ENCODE results near the gene SLC1A1.
"Not testable (repeated sequence)": the region's sequence is repeated elsewhere in the genome, so short reads cannot be mapped to it uniquely, and the experiment has no call there.

The SLC1A1 gene

DNA sequence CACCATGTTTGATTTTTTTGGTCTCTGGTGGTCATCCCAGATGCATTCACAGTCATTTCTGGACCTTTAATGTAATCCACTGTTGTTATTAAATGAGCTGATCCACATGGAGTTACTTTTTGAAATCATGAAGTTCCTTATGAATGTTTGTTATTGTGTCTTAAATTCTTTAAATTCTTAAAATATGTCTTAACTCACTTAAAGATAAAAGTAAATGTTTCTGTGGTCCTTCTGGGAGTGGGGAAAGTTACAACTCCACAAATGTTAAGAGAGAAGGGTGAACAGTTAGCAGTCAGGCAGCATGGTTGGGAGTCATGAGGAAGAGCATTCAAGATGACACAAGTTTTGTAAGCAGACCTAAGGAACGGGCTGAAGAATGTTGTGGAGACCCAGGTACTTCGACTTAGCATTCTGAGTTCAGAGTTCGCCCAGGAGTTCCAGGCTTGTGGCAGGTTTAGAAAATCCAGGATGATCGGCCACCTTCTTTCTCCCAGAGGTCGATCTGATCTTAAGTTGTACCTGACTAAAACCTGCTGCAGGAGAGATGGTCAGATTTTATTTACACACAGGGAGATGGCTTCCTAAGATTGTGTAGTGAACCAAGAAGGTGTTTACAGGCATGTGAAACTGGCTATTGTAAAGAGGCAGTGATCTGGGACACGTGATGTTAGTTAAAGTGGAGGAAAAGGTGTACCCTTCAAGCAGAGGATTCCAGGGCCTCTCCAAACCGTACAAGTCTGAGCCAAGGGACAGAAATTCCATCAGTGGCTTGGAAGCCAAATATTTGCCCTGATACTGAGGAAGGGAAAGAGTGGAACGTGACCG is 17.2 kb downstream of the SLC1A1 start:
- DNase-seq = no peak

DNA sequence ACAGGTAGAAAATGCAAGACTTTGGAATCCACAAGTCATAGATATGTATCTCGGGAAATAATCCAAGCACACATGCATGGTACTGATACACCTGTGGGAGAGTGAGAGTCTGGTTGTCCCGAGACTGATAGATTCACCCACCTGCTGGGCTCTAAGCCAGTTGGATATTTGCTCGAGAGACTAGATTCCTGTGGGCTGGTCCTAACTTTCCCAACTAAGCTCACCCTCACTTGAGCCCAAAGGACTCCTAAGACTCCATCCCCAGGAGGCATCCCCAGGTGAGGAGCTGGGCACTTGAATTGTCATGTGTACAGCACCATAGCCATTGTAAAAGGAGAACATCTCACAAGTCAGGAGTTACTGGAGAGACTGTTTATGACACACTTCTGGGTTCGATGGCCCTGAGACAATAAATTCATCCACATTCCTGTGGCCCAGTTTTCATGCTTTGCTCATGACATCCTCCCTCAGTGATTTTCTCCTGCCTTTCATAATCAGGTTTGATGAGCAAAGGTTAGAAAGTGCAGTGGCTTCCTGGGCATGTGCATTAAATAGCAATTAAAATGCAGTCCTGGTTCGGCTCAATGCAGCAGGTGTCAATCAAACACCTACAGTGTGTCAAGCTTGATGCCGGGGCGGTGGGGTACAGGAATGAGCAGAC is 18.1 kb downstream of the SLC1A1 start:
- DNase-seq = no peak

DNA sequence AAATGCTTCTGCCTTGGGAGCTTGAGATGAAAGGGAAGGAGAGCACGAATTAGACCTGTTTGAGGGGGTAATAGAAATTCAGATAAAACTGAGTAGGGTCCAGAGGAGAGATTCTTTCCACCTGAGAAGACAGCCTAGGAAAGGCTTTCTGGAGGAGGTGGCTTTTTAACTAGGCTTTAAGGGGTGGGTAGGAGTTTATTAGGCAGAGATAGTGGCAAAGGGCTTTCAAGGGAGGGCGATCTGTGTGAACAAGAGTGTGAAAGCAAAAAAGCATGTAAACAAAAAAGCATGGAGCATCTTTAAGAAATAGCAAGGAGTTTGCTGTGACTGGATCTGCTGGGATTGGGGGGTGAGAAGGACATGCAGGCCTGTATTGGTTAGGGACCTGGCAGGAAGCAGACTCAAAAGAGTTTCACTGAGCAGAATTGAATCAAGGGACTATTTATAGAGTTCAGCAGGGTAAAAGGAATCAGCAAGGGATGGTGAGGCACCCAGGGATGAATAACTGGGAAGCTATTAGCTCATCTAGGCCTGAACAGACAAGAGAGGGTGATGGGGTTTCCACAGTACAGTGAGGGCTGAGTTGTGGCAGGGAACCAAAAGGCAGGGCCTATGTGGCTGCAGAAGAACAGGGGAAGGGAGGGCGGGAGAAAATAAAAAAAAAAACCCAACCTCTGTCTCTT is 18.8 kb downstream of the SLC1A1 start:
- DNase-seq = no peak

DNA sequence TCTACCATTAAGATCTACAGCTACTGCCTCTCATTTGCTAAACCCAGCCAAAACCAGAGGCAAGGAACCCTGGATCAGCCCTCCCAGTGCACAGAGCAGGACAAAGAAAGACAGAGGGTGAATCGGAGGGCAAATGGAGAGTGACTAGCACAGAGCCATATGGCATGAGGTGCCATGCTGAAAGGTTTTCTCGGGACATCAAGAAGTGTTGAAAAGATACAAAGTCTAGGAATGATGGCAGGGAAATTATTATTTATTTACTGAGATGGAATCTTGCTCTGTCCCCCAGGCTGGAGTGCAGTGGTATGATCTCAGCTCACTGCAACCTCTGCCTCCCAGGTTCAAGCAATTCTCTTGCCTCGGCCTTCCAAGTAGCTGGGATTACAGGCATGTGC is 19.3 kb downstream of the SLC1A1 start:
- DNase-seq = no peak

DNA sequence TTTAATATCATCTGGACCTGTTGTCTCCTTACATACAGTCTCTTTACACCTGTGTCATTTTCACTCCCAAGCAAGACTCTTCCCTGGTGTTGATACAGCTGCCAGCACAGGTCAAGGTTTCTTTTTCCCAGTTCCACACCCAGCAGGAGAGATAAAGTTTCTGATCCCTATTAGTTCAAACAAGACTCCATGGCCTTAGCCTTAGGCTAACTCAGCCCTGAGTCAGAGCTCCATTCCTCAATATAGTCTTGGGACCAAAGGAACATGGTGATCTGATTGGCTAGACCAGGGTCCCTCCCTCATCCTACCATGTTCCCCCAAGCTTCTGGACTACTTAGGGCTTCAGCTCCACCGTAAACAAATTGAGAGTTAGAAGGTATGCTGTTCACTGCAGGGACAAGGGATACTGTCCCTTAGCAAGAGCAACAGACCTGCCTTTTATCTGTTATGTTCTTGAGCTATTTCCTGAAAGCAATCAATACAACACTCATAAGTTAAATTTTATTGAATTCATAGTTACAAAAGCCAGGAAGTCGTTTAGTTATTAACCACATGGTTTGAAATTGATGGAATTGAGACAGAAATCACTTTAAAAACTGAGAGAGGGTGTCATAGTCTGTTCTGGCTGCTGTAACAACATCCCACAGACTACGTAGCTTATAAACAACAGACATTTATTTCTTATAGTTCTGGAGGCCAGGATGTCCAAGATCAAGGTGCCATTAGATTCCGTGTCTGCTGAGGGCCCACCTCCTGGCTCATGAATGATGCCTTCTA is 20.5 kb downstream of the SLC1A1 start:
- no peak for DNase-seq

DNA sequence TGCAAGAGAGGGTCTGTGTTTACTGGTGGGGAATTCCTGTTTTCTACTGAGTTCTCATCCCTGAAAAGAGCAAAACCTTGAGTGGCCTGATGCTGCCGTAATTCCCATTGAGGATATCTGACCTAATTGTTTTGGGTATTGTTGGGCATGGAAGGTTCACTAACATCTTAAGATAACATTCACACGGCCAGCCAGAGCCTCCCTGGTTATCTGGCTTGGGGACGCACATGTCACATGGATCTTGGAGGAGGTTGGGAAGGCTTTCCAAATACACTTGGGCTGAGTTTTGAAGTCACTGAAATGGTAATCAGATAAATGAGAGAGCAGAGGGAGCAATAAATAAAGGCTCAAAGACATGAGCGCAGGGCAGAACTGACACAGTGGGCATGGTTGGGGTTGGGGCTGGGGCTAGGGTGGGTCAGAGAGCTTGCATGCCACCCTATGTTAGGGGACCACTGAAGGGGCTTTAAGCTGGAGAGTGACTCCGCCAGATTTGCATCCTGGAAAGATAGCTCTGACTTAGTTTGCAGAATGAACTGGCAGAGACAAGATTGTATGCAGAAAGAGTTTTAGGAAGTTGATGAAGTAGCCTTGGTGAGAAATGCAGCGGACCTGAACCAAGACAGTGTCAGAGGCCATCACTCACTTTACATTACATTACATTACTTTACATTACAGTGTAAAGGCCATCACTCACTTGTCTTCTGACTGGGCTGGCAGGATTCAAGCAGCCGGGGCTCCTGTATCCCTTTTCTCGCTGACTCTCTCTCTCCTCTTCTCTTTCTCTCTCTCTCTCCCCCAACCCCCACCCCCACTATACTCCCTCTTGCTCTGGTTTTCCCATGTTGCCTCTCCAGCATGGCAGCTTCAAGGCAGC is 24.2 kb downstream of the SLC1A1 start:
- no peak for DNase-seq

DNA sequence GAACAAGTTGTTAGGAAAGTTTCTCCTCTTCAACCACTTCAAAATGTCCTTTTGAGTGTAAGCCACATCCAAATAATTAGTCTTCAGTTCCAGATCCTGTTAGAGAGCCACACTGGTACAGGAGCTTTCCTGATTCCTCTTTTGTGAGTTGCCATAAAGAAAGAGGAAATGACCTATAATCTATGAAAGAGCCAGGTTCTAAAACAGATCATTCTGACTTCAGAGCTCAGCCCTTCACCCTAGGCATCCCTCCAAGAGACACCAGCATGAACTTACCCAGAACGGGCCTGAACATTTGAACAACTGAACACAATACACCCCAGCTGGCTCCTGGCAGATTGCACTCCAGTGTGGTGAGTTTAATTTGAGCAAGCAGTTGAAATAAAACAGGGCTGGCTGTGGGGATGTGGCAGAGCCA is 25.7 kb downstream of the SLC1A1 start:
- no peak for DNase-seq

DNA sequence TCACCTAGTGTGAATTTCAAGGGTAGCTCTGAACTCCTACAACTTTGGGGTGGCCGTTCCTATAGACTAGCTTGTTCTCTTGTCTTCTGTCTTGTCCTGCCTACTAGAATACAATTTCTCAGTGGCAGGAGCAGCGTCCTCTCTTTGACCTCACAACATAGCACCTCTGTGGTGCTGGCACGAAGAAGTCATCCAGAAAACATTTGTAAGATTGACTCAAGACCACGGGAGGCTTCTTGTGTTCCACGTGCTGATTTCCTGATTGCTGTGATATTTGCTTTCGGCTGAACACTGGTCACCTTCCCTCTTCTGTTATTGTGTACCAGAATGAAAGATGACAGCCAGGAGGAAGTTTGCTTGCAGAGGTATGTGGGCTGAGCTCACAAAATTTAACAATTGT is 27.0 kb downstream of the SLC1A1 start:
- no peak for DNase-seq

- no peak for DNase-seq
These were observed 29.3 kb downstream of the SLC1A1 start for GRCh38 chr9:4519604-4520003.

GRCh38 chr9:4520055-4520454 is 29.8 kb downstream of the SLC1A1 start:
- DNase-seq = no peak

DNA sequence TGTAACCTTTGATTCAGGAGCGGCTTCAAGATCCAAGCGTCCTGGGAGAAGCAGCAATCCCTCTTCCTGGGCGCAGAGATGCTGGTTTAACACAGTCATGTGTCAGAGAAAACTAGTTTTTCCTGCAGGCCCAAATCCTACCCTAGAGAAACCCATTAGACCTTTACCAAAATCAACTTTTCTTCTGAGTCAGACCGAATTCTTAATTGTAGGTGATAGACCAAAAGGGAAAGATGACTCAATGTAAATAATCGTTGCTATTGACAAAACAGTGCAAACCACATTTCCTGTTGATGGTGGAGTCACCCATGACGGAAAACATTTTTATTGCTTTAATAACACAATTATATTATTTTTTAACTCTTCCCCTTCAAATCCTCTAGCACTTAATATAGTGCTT is 40.1 kb downstream of the SLC1A1 start:
- no peak for DNase-seq

DNA sequence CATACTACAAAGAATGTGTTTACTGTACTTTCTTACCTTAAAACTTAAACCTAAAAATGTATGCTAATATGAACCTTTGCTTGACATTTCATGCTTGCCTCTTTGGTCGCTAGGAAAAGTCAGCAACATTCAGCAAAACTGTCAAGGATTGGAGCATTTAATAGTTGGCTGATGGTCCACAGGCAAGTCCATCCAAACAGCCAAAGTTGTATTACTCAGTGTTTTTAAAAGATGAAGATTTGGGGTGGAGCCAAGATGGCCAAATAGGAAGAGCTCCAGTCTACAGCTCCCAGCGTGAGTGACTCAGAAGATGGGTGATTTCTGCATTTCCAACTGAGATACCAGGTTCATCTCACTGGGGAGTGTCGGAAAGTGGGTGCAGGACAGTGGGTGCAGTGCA is 40.6 kb downstream of the SLC1A1 start:
- DNase-seq = not testable (repeated sequence)

DNA sequence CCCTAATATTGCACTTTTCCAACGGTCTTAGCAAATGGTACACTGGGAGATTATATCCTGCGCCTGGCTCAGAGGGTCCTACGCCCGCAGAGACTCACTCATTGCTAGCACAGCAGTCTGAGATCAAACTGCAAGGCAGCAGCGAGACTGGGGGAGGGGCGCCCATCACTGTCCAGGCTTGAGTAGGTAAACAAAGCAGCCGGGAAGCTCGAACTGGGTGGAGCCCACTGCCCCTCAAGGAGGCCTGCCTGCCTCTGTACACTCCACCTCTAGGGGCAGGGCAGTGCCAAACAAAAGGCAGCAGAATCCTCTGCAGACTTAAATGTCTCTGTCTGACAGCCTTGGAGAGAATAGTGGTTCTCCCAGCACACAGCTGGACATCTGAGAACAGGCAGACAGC is 41.1 kb downstream of the SLC1A1 start:
- not testable (repeated sequence) for DNase-seq

DNA sequence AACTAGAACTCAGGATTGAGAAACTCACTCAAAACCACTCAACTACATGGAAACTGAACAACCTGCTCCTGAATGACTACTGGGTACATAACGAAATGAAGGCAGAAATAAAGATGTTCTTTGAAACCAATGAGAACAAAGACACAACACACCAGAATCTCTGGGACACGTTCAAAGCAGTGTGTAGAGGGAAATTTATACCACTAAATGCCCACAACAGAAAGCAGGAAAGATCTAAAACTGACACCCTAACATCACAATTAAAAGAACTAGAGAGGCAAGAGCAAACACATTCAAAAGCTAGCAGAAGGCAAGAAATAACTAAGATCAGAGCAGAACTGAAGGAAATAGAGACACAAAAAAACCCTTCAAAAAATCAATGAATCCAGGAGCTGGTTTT is 43.6 kb downstream of the SLC1A1 start:
- not testable (repeated sequence) for DNase-seq

DNA sequence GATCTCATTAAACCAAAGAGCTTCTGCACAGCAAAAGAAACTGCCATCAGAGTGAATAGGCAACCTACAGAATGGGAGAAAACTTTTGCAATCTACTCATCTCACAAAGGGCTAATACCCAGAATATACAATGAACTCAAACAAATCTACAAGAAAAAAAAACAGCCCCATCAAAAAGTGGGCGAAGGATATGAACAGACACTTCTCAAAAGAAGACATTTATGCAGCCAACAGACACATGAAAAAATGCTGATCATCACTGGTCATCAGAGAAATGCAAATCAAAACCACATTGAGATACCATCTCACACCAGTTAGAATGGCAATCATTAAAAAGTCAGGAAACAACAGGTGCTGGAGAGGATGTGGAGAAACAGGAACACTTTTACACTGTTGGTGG is 45.9 kb downstream of the SLC1A1 start:
- DNase-seq = not testable (repeated sequence)

DNA sequence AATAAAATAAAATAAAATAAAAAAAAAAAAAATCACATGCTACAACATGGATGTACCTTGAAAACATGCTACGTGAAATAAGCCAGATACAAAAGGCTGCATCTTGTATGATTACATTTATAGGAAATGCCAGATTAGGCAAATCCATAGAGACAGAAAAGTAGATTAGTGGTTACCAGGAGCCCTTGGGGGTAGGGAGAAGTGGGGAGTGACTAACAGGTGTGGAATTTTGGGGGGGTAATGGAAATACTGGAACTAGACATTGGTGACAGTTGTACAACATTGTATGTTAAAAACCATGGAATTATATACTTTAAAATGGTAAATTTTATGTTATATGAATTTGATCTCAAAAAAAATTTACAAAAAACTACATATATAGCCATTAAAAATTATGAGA is 47.3 kb downstream of the SLC1A1 start:
- no peak for DNase-seq

DNA sequence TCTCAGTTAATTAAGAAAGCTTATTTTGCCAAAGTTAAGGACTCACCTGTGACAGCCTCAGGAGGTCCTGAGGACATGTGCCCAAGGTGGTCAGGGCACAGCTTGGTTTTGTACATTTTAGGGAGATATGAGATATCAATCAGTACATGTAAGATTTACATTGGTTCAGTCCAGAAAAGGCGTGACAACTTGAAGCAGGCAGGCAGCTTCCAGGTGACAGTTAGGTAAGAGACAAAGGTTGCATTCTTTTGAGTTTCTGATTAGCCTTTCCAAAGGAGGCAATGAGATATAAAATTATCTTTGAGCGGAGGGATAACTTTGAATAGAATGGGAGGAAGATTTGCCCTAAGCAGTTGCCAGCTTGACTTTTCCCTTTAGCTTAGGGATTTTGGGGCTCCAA is 47.8 kb downstream of the SLC1A1 start:
- DNase-seq = no peak

- no peak for DNase-seq
These were observed 48.4 kb downstream of the SLC1A1 start for GRCh38 chr9:4538621-4539020.

DNA sequence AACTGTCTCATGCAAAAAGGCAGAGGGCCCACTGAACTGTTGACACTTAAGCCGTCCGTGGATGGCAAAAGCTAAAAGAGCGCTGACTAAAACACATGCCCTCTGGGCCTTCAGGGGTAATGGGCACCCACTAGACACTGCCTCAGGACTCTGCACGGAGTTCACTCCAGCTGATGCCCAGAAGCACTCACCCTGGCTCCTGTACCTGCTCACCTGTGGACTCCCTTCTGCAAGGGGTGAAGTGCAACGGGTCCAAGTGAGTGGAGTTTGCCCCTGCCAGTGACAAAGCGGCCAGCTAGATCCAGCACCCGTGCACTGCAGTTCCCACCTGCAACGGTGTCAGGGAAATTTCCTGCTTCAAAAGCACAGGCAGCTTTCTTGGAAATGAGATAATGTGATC is 50.2 kb downstream of the SLC1A1 start:
- DNase-seq = no peak

DNA sequence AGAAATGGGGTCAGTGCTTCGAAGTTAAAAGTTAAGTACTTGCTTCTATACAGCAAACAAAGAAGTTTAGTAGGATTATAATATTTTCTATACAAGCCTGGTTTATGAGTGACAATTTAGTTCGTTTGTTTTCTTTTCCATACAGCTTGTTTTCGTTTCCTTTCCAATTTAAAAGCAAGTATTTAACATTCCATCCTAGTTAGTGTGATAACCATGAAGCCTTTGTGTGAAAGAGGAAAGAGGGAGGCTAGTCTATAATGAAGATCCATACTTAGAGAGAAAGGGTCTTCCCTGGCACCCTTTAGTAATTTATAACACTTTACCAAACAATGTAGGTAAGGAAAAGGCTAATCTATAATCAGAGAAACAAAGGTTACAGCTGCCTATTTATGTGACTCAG is 51.0 kb downstream of the SLC1A1 start:
- no peak for DNase-seq

DNA sequence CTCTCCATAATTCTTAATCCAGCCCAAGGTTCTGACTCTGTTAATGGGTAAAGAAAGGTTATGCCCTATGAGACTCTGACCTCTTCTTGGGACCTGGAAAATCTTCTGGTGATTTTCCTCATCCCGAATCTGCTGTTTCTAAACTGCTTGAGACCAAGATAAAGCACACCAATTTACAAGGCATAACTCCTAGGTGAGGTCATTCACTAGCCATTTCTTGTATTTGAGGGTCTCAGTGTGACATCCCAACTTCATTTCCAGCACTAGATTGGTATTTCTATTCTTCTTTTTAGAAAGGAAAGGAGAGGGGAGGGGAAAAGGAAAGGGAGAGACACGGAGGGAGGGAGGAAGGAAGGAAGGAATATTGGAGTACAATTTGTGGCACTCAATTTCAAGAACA is 51.6 kb downstream of the SLC1A1 start:
- no peak for DNase-seq

DNA sequence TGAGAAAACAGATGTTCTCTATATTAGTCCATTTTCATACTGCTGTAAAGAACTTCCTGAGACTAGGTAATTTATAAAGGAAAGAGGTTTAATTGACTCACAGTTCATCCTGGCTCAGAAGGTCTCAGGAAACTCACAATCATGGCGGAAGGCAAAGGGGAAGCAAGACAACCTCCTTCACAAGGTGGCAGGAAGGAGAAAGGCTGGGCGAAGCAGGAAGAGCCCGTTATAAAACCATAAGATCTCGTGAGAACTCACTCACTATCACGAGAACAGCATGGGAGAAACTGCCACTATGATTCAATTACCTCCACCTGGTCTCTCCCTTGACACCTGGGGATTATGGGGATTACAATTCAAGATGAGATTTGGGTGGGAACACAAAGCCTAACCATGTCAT is 54.4 kb downstream of the SLC1A1 start:
- DNase-seq = not testable (repeated sequence)

Measured in T1000 (cell line).